ENCODE measurements around the gene IFTAP. TPM values are rescaled to one million over a fixed set of nuclear protein-coding genes. Genes with fewer than 3 reads are reported as not detected.

IFTAP gene
- total RNA-seq, 1 donor from 2014 or later, result 19.7 TPM

- no peak for DNase-seq (ENCODE audit: low read depth)
- no peak for TF ChIP-seq CTCF (conservative IDR thresholded peaks at IDR 0.05; ENCODE audit: low read depth, low read length)
- no peak overlapping the region for H3K4me3 ChIP-seq (ENCODE audit: low read depth, low read length)
These were observed 15.8 kb upstream of the IFTAP start for GRCh38 chr11:36578458-36578857.

GRCh38 chr11:36581536-36581935 lies 12.8 kb upstream of the IFTAP start:
- no peak overlapping the region for H3K4me3 ChIP-seq (ENCODE audit: low read depth, low read length)
- DNase-seq (ENCODE audit: low read depth), result no peak
- no peak for TF ChIP-seq CTCF (conservative IDR thresholded peaks at IDR 0.05; ENCODE audit: low read depth, low read length)

GRCh38 chr11:36583667-36584066 lies 10.6 kb upstream of the IFTAP start:
- DNase-seq (ENCODE audit: low read depth), result no peak
- TF ChIP-seq CTCF (conservative IDR thresholded peaks at IDR 0.05; ENCODE audit: low read depth, low read length), result no peak
- H3K4me3 ChIP-seq (ENCODE audit: low read depth, low read length), result no peak overlapping the region

GRCh38 chr11:36586543-36586942 lies 7.8 kb upstream of the IFTAP start:
- DNase-seq (ENCODE audit: low read depth), result no peak
- H3K4me3 ChIP-seq (ENCODE audit: low read depth, low read length), result no peak overlapping the region

GRCh38 chr11:36588099-36588498 lies 6.2 kb upstream of the IFTAP start:
- no peak overlapping the region for H3K4me3 ChIP-seq (ENCODE audit: low read depth, low read length)
- TF ChIP-seq CTCF (conservative IDR thresholded peaks at IDR 0.05; ENCODE audit: low read depth, low read length), result no peak
- no peak for DNase-seq (ENCODE audit: low read depth)

More at GRCh38 chr11:36586543-36586942, 7.8 kb upstream of the IFTAP start:
- TF ChIP-seq CTCF (conservative IDR thresholded peaks at IDR 0.05; ENCODE audit: low read depth, low read length), result no peak

- DNase-seq (ENCODE audit: low read depth), result no peak
- H3K4me3 ChIP-seq (ENCODE audit: low read depth, low read length), result no peak overlapping the region
- no peak for TF ChIP-seq CTCF (conservative IDR thresholded peaks at IDR 0.05; ENCODE audit: low read depth, low read length)
These were observed 3.8 kb upstream of the IFTAP start for GRCh38 chr11:36590513-36590912.

GRCh38 chr11:36591433-36591832 lies 2.9 kb upstream of the IFTAP start:
- no peak overlapping the region for H3K4me3 ChIP-seq (ENCODE audit: low read depth, low read length)
- no peak for TF ChIP-seq CTCF (conservative IDR thresholded peaks at IDR 0.05; ENCODE audit: low read depth, low read length)
- DNase-seq (ENCODE audit: low read depth), result no peak
